Testis (tissue), 3 donors: ENCODE data around the gene HOXB1. TPM values are rescaled to one million over a fixed set of nuclear protein-coding genes. Genes with fewer than 3 reads are reported as not detected.

Source experiments
- DNase-seq: peaks from one replicate; pipeline ENCODE4 v3.0.0-alpha.2; 2019
- H3K27ac ChIP-seq, 2 donors: fragments of 200-600 bp; sonication (generic); one replicate each; pipeline ENCODE4 v1.5.1; 2019
- H3K27me3 ChIP-seq: fragments of 200-600 bp; sonication (generic); one replicate; pipeline ENCODE4 v1.5.1; 2019
- H3K36me3 ChIP-seq: fragments of 200-600 bp; sonication (generic); one replicate; pipeline ENCODE4 v1.5.1; 2017; ENCODE audit warnings: low read depth; ENCODE audit errors: missing control alignments
- H3K4me1 ChIP-seq: fragments of 200-600 bp; sonication (generic); one replicate; pipeline ENCODE4 v1.5.1; 2019
- H3K4me3 ChIP-seq, 2 donors: fragments of 200-600 bp; sonication (generic); one replicate each; pipeline ENCODE4 v1.5.1; 2017 to 2019
- H3K9me3 ChIP-seq: fragments of 200-600 bp; sonication (generic); one replicate; pipeline ENCODE4 v1.5.1; 2017
- POLR2A ChIP-seq: fragments of 450-650 bp; IDR thresholded peaks from one replicate; pipeline ENCODE4 v1.6.1; 2017; ENCODE audit warnings: antibody characterized with exemption, mild to moderate bottlenecking, moderate library complexity
- WGBS, 2 donors: methylation state at CpG; one replicate each; pipeline ENCODE4 v1.1.5; 2018; 5-methylcytosine and 5-hydroxymethylcytosine counted together
- intact Hi-C: fragments of 100-400 bp; cut with DNase I; formaldehyde crosslinking; loops from one replicate; pipeline ENCODE4 v1.15.1; 2023; ENCODE audit warnings: low total_unique reads
- polyA plus RNA-seq: library from polyadenylated mRNA; stranded (reverse); fragments of 350-450 nt; fragmentation: Illumina TruSeq; extraction: RNeasy Lipid Tissue Mini Kit (QIAGEN cat#74804); gene quantifications from one replicate; pipeline ENCODE4 v1.2.3, GENCODE V29; 2014; ENCODE audit warnings: low read depth, low replicate concordance; ENCODE audit not compliant: insufficient read depth
- total RNA-seq, 2 donors: library from RNA; depleted of rRNA; stranded (reverse); fragments of >200 nt; gene quantifications; one replicate each; pipeline ENCODE4 v1.2.3, GENCODE V29; 2016
- TF ChIP-seq, protein P1 (sequence below), 3 experiments: fragments of 450-650 bp in 2 of 3; fragments of 200-600 bp in 1 of 3; sonication (generic) in 1 of 3; IDR thresholded peaks; one replicate each; pipeline ENCODE4 v1.5.1; 2016 to 2019; ENCODE audit warnings: antibody characterized with exemption in 3 of 3, mild to moderate bottlenecking in 2 of 3, moderate library complexity in 1 of 3

The HOXB1 gene
- total and polyA plus RNA-seq, 3 donors from 2014 or later, result 1.1 TPM; not detected in 2

DNA sequence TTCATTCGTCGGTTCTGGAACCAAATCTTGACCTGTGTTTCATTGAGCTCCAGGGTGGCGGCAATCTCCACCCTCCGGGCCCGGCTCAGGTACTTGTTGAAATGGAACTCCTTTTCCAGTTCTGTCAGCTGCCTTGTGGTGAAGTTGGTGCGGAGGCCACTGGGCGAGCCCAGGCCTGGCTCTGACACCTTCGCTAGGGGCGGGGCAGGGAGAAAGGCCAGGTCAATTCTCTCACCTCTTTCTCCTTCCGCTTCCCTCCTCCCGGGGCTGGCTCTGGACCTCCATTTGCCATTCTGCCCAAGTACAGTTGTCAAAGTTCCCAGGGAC lies 1.2 kb downstream of the HOXB1 start:
- no peak for TF ChIP-seq POLR2A
- TF ChIP-seq, protein P1, sequence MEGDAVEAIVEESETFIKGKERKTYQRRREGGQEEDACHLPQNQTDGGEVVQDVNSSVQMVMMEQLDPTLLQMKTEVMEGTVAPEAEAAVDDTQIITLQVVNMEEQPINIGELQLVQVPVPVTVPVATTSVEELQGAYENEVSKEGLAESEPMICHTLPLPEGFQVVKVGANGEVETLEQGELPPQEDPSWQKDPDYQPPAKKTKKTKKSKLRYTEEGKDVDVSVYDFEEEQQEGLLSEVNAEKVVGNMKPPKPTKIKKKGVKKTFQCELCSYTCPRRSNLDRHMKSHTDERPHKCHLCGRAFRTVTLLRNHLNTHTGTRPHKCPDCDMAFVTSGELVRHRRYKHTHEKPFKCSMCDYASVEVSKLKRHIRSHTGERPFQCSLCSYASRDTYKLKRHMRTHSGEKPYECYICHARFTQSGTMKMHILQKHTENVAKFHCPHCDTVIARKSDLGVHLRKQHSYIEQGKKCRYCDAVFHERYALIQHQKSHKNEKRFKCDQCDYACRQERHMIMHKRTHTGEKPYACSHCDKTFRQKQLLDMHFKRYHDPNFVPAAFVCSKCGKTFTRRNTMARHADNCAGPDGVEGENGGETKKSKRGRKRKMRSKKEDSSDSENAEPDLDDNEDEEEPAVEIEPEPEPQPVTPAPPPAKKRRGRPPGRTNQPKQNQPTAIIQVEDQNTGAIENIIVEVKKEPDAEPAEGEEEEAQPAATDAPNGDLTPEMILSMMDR (IDR thresholded peaks at IDR 0.05), result no peak
- intact Hi-C loops, result no loop called here
- no peaks in the 10 kb centered on the region for H3K9me3 ChIP-seq
- H3K36me3 ChIP-seq, result no peaks in the 10 kb centered on the region
- 65 to 77% methylated on average over 11 of the region's 11 CpGs for whole genome bisulfite sequencing, 2 donors
- DNase-seq, result no peak
- H3K27ac ChIP-seq, result no peak overlapping the region
- no peak overlapping the region for H3K4me3 ChIP-seq
- H3K27me3 ChIP-seq, result no peaks in the 10 kb centered on the region
- H3K4me1 ChIP-seq, result no peaks in the 10 kb centered on the region

- Histone ChIP-seq H3K4me3 (no peak overlapping the region), H3K27ac (no peak overlapping the region), H3K27me3 (no peaks in the 10 kb centered on the region), H3K4me1 (no peaks in the 10 kb centered on the region), H3K36me3 (no peaks in the 10 kb centered on the region), H3K9me3 (no peaks in the 10 kb centered on the region)
- 70 to 71% methylated on average over 7 to 11 of the region's 11 CpGs for WGBS, 2 donors
- no peak for TF ChIP-seq POLR2A
- TF ChIP-seq, protein P1 (IDR thresholded peaks at IDR 0.05), result no peak
- intact Hi-C loops, result no loop called here
- no peak for DNase-seq
These were observed 1.7 kb downstream of the HOXB1 start for GRCh38 chr17:48528936-48529682.

DNA sequence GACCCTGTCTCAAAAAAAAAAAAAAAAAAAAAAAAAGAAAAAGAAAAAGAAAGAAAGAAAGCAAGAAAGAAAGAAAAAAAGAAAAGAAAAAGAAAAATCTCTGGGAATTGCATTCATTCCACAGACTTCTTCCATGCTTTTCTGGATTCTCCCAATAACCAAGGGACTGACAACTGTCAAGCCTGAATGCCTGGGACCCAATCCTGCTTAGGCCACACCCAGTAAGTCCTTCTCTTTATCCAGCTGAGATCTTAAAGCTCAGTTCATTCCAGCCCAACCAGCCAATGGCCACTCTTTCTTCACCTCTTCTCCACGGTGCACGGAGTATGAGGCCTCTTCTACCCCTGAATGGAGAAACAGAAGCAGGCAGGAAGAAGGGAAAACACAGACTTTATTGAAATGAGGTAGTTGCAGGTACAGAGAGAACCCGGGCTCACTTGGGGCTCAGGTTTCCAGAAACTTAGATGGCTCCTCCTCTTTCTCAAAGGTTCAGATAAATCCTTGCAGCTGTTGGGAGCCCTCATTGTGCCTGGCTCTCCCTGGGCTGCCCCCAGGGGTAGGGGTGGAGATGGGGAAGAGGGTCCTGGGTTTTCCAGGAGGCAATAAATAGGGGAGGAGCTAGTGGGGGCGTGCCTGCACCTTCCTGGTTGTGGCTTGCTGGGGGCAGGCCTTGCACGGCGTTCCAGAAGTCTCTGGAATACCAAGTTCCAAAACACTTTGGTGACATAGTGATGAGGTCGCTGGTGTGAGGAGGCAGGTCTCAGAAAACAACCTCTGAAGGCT lies 2.5 kb downstream of the HOXB1 start:
- Histone ChIP-seq H3K36me3 (no peaks in the 10 kb centered on the region), H3K4me3 (no peak overlapping the region), H3K27ac (no peak overlapping the region), H3K4me1 (no peaks in the 10 kb centered on the region), H3K9me3 (no peaks in the 10 kb centered on the region), H3K27me3 (no peaks in the 10 kb centered on the region)
- TF ChIP-seq, protein P1 (IDR thresholded peaks at IDR 0.05), result no peak
- TF ChIP-seq POLR2A, result no peak
- intact Hi-C loops, result no loop called here
- WGBS, 2 donors, result 31 to 46% methylated on average over 7 of the region's 7 CpGs
- DNase-seq, result no peak

DNA sequence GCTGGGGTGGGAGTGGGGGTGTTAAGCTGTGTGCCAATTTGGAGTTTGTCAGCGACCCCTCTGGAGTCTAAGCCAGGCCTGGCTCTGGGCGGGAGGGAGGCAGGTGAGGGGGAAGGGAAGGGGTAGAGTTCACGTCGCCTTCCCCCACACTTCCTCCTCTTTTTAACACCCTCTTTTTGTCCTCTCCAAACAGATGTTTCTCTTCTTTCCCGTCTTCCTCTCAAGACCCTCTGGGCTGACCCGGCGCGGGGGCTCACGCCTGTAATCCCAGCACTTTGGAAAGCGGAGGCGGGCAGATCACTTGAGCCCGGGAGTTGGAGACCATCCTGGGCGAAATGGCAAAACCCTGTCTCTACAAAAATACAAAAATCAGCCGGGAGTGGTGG lies 3.3 kb downstream of the HOXB1 start:
- no peaks in the 10 kb centered on the region for H3K36me3 ChIP-seq
- WGBS, 2 donors, result 16 to 20% methylated on average over 14 of the region's 14 CpGs
- no peaks in the 10 kb centered on the region for H3K4me1 ChIP-seq
- H3K27ac ChIP-seq, result no peak overlapping the region
- intact Hi-C loops, result no loop called here
- peak overlapping the region; percentile 24 for H3K4me3 ChIP-seq
- TF ChIP-seq, protein P1 (IDR thresholded peaks at IDR 0.05), result no peak
- no peak for TF ChIP-seq POLR2A
- no peaks in the 10 kb centered on the region for H3K27me3 ChIP-seq
- DNase-seq, result no peak
- no peaks in the 10 kb centered on the region for H3K9me3 ChIP-seq
